Peyer's patch (tissue), 4 donors: Measurements from ENCODE around the gene ZNF362.

Experiments
- POLR2A ChIP-seq, 2 donors: fragments of 450-650 bp; IDR thresholded peaks; one replicate each; pipeline ENCODE4 v1.5.1; 2017; ENCODE audit warnings: antibody characterized with exemption in 2 of 2, mild to moderate bottlenecking in 2 of 2, moderate library complexity in 2 of 2
- TF ChIP-seq, protein P1 (sequence below), 6 experiments: fragments of 450-650 bp in 4 of 6; fragments of 200-600 bp in 2 of 6; sonication (generic) in 1 of 6; IDR thresholded peaks; one replicate each; pipeline ENCODE4 v1.5.1; 2017 to 2019; ENCODE audit warnings: antibody characterized with exemption in 6 of 6, mild to moderate bottlenecking in 3 of 6, moderate library complexity in 1 of 6

DNA sequence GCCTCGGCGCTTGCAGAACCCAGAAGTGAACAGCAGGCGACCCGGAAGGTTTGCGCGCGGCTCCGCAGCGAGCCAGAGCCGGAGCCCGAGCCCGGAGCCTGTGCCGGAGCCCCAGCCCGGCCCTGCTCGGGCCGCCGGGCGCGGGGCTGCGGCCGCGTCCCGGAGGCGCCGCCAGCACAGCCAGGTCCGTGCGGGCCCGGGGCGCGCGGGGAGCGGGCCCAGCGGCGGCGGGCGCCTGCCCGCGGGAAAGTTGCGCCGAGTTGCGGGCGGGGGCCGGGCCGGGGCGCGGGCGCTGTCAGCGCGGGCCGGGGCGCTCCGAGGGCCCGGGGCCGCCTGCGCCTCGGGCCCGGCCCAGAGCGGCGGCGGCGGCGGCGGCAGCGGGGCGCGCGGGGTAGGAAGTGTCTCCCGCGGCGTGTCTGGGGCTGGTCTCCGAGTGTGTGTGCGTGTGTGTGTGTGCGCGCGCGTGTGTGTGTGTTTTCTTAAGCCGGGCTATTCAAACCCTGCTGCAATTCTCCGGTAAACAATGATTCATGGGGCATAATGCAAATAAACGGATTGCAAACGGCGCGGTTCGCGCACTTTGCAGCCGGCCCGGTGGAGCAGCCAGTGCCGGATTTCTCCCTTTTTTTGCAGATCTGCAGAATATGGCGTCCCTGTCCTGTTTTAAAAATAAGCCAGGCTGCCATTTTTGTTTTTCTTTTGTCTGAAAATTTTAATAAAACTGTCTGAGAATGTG is at the start of gene ZNF362:
- TF ChIP-seq, protein P1, sequence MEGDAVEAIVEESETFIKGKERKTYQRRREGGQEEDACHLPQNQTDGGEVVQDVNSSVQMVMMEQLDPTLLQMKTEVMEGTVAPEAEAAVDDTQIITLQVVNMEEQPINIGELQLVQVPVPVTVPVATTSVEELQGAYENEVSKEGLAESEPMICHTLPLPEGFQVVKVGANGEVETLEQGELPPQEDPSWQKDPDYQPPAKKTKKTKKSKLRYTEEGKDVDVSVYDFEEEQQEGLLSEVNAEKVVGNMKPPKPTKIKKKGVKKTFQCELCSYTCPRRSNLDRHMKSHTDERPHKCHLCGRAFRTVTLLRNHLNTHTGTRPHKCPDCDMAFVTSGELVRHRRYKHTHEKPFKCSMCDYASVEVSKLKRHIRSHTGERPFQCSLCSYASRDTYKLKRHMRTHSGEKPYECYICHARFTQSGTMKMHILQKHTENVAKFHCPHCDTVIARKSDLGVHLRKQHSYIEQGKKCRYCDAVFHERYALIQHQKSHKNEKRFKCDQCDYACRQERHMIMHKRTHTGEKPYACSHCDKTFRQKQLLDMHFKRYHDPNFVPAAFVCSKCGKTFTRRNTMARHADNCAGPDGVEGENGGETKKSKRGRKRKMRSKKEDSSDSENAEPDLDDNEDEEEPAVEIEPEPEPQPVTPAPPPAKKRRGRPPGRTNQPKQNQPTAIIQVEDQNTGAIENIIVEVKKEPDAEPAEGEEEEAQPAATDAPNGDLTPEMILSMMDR (IDR thresholded peaks at IDR 0.05) = peak in 3 of 6 experiments; percentile 26 to 38 (median 37)
- peak in 1 of 2 donors; percentile 16 for TF ChIP-seq POLR2A (IDR thresholded peaks at IDR 0.05)
